Upper lobe of left lung (tissue), 6 donors: Measurements from ENCODE around the gene SNN. TPM values are rescaled to one million over a fixed set of nuclear protein-coding genes. Genes with fewer than 3 reads are reported as not detected.

Experiments
- ATAC-seq, 2 donors: fragments of 200-7000 bp; cut with Tn5 transposase; one replicate each; pipeline ENCODE4 v1.9.1; 2022; ENCODE audit warnings: mild to moderate bottlenecking in 2 of 2, moderate library complexity in 2 of 2; ENCODE audit not compliant: low FRiP score in 2 of 2
- DNase-seq, 2 donors: peaks; one replicate each; pipeline ENCODE4 v3.0.0-alpha.2; 2019 to 2020
- H3K27ac ChIP-seq, 4 donors: fragments of 200-600 bp; sonication (generic); one replicate each; pipeline ENCODE4 v1.5.1; 2016 to 2019
- H3K27me3 ChIP-seq, 4 donors: fragments of 200-600 bp; sonication (generic); one replicate each; pipeline ENCODE4 v1.5.1; 2017 to 2019
- H3K36me3 ChIP-seq, 4 donors: fragments of 200-600 bp; sonication (generic); one replicate each; pipeline ENCODE4 v1.5.1; 2016 to 2019
- H3K4me1 ChIP-seq, 4 donors: fragments of 200-600 bp; sonication (generic); one replicate each; pipeline ENCODE4 v1.5.1; 2018 to 2019
- H3K4me3 ChIP-seq, 4 donors: fragments of 200-600 bp; sonication (generic); one replicate each; pipeline ENCODE4 v1.5.1; 2017 to 2019; ENCODE audit warnings: mild to moderate bottlenecking in 2 of 4, moderate library complexity in 1 of 4
- H3K9me3 ChIP-seq, 4 donors: fragments of 200-600 bp; sonication (generic); one replicate each; pipeline ENCODE4 v1.5.1; 2018 to 2019
- CTCF ChIP-seq, 6 experiments: fragments of 450-650 bp in 4 of 6; fragments of 200-600 bp in 2 of 6; sonication (generic) in 2 of 6; IDR thresholded peaks; one replicate each; pipeline ENCODE4 v1.5.1; 2016 to 2019; ENCODE audit warnings: antibody characterized with exemption in 6 of 6
- EP300 ChIP-seq, 4 donors: sonication (generic); formaldehyde crosslinking; IDR thresholded peaks; one replicate each; pipeline ENCODE4 v1.5.1; 2017; ENCODE audit warnings: antibody characterized with exemption in 4 of 4, control low read depth in 2 of 4
- POLR2A ChIP-seq, 4 donors: fragments of 450-650 bp; IDR thresholded peaks; one replicate each; pipeline ENCODE4 v1.5.1; 2016 to 2017; ENCODE audit warnings: antibody characterized with exemption in 4 of 4, mild to moderate bottlenecking in 2 of 4
- POLR2AphosphoS5 ChIP-seq, 2 donors: sonication (generic); formaldehyde crosslinking; IDR thresholded peaks; one replicate each; pipeline ENCODE4 v1.5.1; 2017; ENCODE audit warnings: antibody characterized with exemption in 2 of 2
- WGBS, 2 donors: methylation state at CpG; one replicate each; pipeline ENCODE4 v1.1.5; 2017 to 2018; 5-methylcytosine and 5-hydroxymethylcytosine counted together
- total RNA-seq, 6 donors: library from RNA; depleted of rRNA in 4 of 6; stranded (reverse); fragments of >200 nt in 4 of 6; gene quantifications; one replicate each; pipeline versions ENCODE4 v1.1.0 to v1.2.1, GENCODE V29; 2016 to 2021
- donor health status: DM: no; HTN: no; CAD: no; lungs with moderate emphysema.
- donor health status: DM: no; HTN: yes; CAD: no; lungs with severe emphysema.

SNN gene
- total RNA-seq, 6 donors from 2014 or later: 14.7 to 29.8 (median 26.1) TPM

- no peak for TF ChIP-seq CTCF (IDR thresholded peaks at IDR 0.05)
- TF ChIP-seq POLR2A (IDR thresholded peaks at IDR 0.05): no peak
- TF ChIP-seq EP300 (IDR thresholded peaks at IDR 0.05): no peak
- TF ChIP-seq POLR2AphosphoS5 (IDR thresholded peaks at IDR 0.05): no peak
- Histone ChIP-seq H3K27ac (no peak overlapping the region), H3K36me3 (no peaks in the 10 kb centered on the region), H3K27me3 (no peaks in the 10 kb centered on the region), H3K4me1 (peaks cover 19 to 24% (median 20%) of the 10 kb centered on the region in 4 donors), H3K4me3 (no peak overlapping the region), H3K9me3 (no peaks in the 10 kb centered on the region)
- WGBS, 2 donors: 48 to 56% methylated on average over 4 of the region's 4 CpGs
- DNase-seq: no peak
- no peak for ATAC-seq
Observed at GRCh38 chr16:11642765-11643116, 25.5 kb upstream of the SNN start.

- Histone ChIP-seq H3K27ac (no peak overlapping the region), H3K4me3 (no peak overlapping the region), H3K27me3 (no peaks in the 10 kb centered on the region), H3K36me3 (no peaks in the 10 kb centered on the region), H3K4me1 (no peaks in the 10 kb centered on the region), H3K9me3 (no peaks in the 10 kb centered on the region)
- WGBS, 2 donors: 73 to 75% methylated on average over 7 of the region's 7 CpGs
- no peak for TF ChIP-seq POLR2A (IDR thresholded peaks at IDR 0.05)
- no peak for TF ChIP-seq EP300 (IDR thresholded peaks at IDR 0.05)
- TF ChIP-seq POLR2AphosphoS5 (IDR thresholded peaks at IDR 0.05): no peak
- TF ChIP-seq CTCF (IDR thresholded peaks at IDR 0.05): no peak
- DNase-seq (no peak), ATAC-seq (no peak)
Observed at GRCh38 chr16:11649276-11649675, 19.0 kb upstream of the SNN start.

- no peaks in the 10 kb centered on the region for H3K4me1 ChIP-seq
- no peaks in the 10 kb centered on the region for H3K27me3 ChIP-seq
- TF ChIP-seq POLR2A (IDR thresholded peaks at IDR 0.05): no peak
- no peak for TF ChIP-seq POLR2AphosphoS5 (IDR thresholded peaks at IDR 0.05)
- no peak for TF ChIP-seq EP300 (IDR thresholded peaks at IDR 0.05)
- TF ChIP-seq CTCF (IDR thresholded peaks at IDR 0.05): no peak
- no peak overlapping the region for H3K27ac ChIP-seq
- WGBS, 2 donors: 69 to 84% methylated on average over 12 to 18 of the region's 18 CpGs
- no peak for ATAC-seq
- no peaks in the 10 kb centered on the region for H3K36me3 ChIP-seq
- DNase-seq: no peak
- H3K4me3 ChIP-seq: no peak overlapping the region
- H3K9me3 ChIP-seq: no peaks in the 10 kb centered on the region
Observed at GRCh38 chr16:11650641-11651591, 17.3 kb upstream of the SNN start.

- 72 to 75% methylated on average over 8 of the region's 8 CpGs for WGBS, 2 donors
- H3K9me3 ChIP-seq: no peaks in the 10 kb centered on the region
- ATAC-seq: no peak
Observed at GRCh38 chr16:11651796-11652195, 16.5 kb upstream of the SNN start.

More at GRCh38 chr16:11651796-11652195, 16.5 kb upstream of the SNN start:
- no peak overlapping the region for H3K27ac ChIP-seq
- no peaks in the 10 kb centered on the region for H3K27me3 ChIP-seq
- TF ChIP-seq POLR2A (IDR thresholded peaks at IDR 0.05) (no peak), EP300 (IDR thresholded peaks at IDR 0.05) (no peak), POLR2AphosphoS5 (IDR thresholded peaks at IDR 0.05) (no peak), CTCF (IDR thresholded peaks at IDR 0.05) (no peak)
- H3K4me3 ChIP-seq: no peak overlapping the region
- no peaks in the 10 kb centered on the region for H3K4me1 ChIP-seq
- H3K36me3 ChIP-seq: no peaks in the 10 kb centered on the region
- no peak for DNase-seq
